ENCODE measurements around the gene TBC1D14.

Gene TBC1D14

GRCh38 chr4:7058792-7059191 is 149.2 kb downstream of the TBC1D14 start:
- no peaks in the 10 kb centered on the region for H3K4me1 ChIP-seq
- no peaks in the 10 kb centered on the region for H3K9me3 ChIP-seq
- intact Hi-C loops (cut with DNase I; ENCODE audit: low total_unique reads) = no loop called here
- no peak for DNase-seq
- H3K4me3 ChIP-seq = no peak overlapping the region
- no peaks in the 10 kb centered on the region for H3K27me3 ChIP-seq
- H3K36me3 ChIP-seq = peaks cover 63 to 94% (median 85%) of the 10 kb centered on the region in 3 donors
- TF ChIP-seq CTCF (IDR thresholded peaks at IDR 0.05) = no peak
- H3K27ac ChIP-seq = no peak overlapping the region

GRCh38 chr4:7059662-7060061 is 150.0 kb downstream of the TBC1D14 start:
- TF ChIP-seq CTCF (IDR thresholded peaks at IDR 0.05) = no peak
- Histone ChIP-seq H3K4me3 (no peak overlapping the region), H3K27me3 (no peaks in the 10 kb centered on the region), H3K9me3 (no peaks in the 10 kb centered on the region), H3K4me1 (no peaks in the 10 kb centered on the region), H3K27ac (no peak overlapping the region), H3K36me3 (peaks cover 57 to 88% (median 85%) of the 10 kb centered on the region in 3 donors)
- intact Hi-C loops (cut with DNase I; ENCODE audit: low total_unique reads) = no loop called here
- DNase-seq = peak; percentile 11 to 17

- intact Hi-C loops (cut with DNase I; ENCODE audit: low total_unique reads) = no loop called here
- no peak for TF ChIP-seq CTCF (IDR thresholded peaks at IDR 0.05)
- no peak overlapping the region for H3K27ac ChIP-seq
Measured at GRCh38 chr4:7060346-7061150, 150.9 kb downstream of the TBC1D14 start.

GRCh38 chr4:7061815-7062214 is 152.2 kb downstream of the TBC1D14 start:
- intact Hi-C loops (cut with DNase I; ENCODE audit: low total_unique reads) = no loop called here
- no peaks in the 10 kb centered on the region for H3K9me3 ChIP-seq
- peaks cover 0 to 19% (median 11%) of the 10 kb centered on the region in 4 donors for H3K4me1 ChIP-seq
- H3K27me3 ChIP-seq = no peaks in the 10 kb centered on the region
- peak in 1 of 2 donors; percentile 21 for DNase-seq
- H3K36me3 ChIP-seq = peaks cover 40 to 67% (median 65%) of the 10 kb centered on the region in 3 donors
- no peak overlapping the region for H3K4me3 ChIP-seq
- no peak overlapping the region for H3K27ac ChIP-seq
- no peak for TF ChIP-seq CTCF (IDR thresholded peaks at IDR 0.05)

More at GRCh38 chr4:7060346-7061150, 150.9 kb downstream of the TBC1D14 start:
- Histone ChIP-seq H3K4me1 (peaks cover 0 to 6% (median 0%) of the 10 kb centered on the region in 4 donors), H3K36me3 (peaks cover 49 to 79% (median 77%) of the 10 kb centered on the region in 3 donors), H3K9me3 (no peaks in the 10 kb centered on the region), H3K4me3 (no peak overlapping the region), H3K27me3 (no peaks in the 10 kb centered on the region)
- peak; percentile 11 to 31 for DNase-seq

- Histone ChIP-seq H3K27ac (no peak overlapping the region), H3K4me3 (no peak overlapping the region), H3K27me3 (no peaks in the 10 kb centered on the region), H3K4me1 (peaks cover 0 to 23% (median 15%) of the 10 kb centered on the region in 4 donors), H3K9me3 (no peaks in the 10 kb centered on the region), H3K36me3 (peaks cover 40 to 61% (median 60%) of the 10 kb centered on the region in 3 donors)
- DNase-seq = no peak
- no peak for TF ChIP-seq CTCF (IDR thresholded peaks at IDR 0.05)
- intact Hi-C loops (cut with DNase I; ENCODE audit: low total_unique reads) = no loop called here
Measured at GRCh38 chr4:7062816-7063215, 153.2 kb downstream of the TBC1D14 start.
